ENCODE measurements around the gene PNPLA3.
A peak's percentile ranks its signal among the peaks of the same experiment; 100 is the strongest.

The PNPLA3 gene

GRCh38 chr22:43925433-43926348 lies 2.1 kb downstream of the PNPLA3 start:
- DNase-seq, result no peak

- DNase-seq, result no peak
Measured at GRCh38 chr22:43926349-43926710, 2.7 kb downstream of the PNPLA3 start.

GRCh38 chr22:43928468-43928867 lies 4.9 kb downstream of the PNPLA3 start:
- no peak for DNase-seq

GRCh38 chr22:43928908-43929307 lies 5.3 kb downstream of the PNPLA3 start:
- DNase-seq, result no peak

GRCh38 chr22:43931771-43932170 lies 8.2 kb downstream of the PNPLA3 start:
- no peak for DNase-seq

- DNase-seq, result no peak
Measured at GRCh38 chr22:43941449-43941848, 17.8 kb downstream of the PNPLA3 start.

GRCh38 chr22:43944670-43945430 lies 21.2 kb downstream of the PNPLA3 start:
- no peak for DNase-seq

- peak; percentile 62 for DNase-seq
Measured at GRCh38 chr22:43945632-43946383, 22.2 kb downstream of the PNPLA3 start.

GRCh38 chr22:43946384-43946667 lies 22.7 kb downstream of the PNPLA3 start:
- DNase-seq, result no peak

- DNase-seq, result no peak
Measured at GRCh38 chr22:43948836-43949406, 25.3 kb downstream of the PNPLA3 start.

- DNase-seq, result no peak
Measured at GRCh38 chr22:43951391-43951790, 27.8 kb downstream of the PNPLA3 start.

- DNase-seq, result no peak
Measured at GRCh38 chr22:43951966-43952365, 28.4 kb downstream of the PNPLA3 start.

GRCh38 chr22:43953988-43954785 lies 30.6 kb downstream of the PNPLA3 start:
- no peak for DNase-seq

GRCh38 chr22:43955040-43955882 lies 31.7 kb downstream of the PNPLA3 start, which contains the start of gene SAMM50:
Gene SAMM50 (plus strand): TSS chr22:43955442. CDS start chr22:43955578, 136 bp downstream.
- peak; percentile 92 for DNase-seq

GRCh38 chr22:43955883-43956782 lies 32.5 kb downstream of the PNPLA3 start:
- DNase-seq, result peak; percentile 17

- DNase-seq, result no peak
Measured at GRCh38 chr22:43956805-43957463, 33.3 kb downstream of the PNPLA3 start.

- DNase-seq, result no peak
Measured at GRCh38 chr22:43957871-43958270, 34.3 kb downstream of the PNPLA3 start.

GRCh38 chr22:43964314-43964857 lies 40.8 kb downstream of the PNPLA3 start:
- no peak for DNase-seq

- no peak for DNase-seq
Measured at GRCh38 chr22:43967069-43967468, 43.5 kb downstream of the PNPLA3 start.

Measured in CD4-positive, alpha-beta T cell treated with Interleukin-10 for 1 hour (primary cell).